NCI-H2227 treated with DMSO at 0.1 percent for 48 hours (cell line): ENCODE data around the gene KRTAP5-7.
"Not testable (repeated sequence)": the region's sequence is repeated elsewhere in the genome, so short reads cannot be mapped to it uniquely, and the experiment has no call there.

Experiments
- DNase-seq: peaks from one replicate; lab custom pipeline; 2025; lab: John Stamatoyannopoulos, UW

Gene KRTAP5-7, protein sequence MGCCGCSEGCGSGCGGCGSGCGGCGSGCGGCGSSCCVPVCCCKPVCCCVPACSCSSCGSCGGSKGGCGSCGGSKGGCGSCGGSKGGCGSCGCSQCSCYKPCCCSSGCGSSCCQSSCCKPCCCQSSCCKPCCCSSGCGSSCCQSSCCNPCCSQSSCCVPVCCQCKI

DNA sequence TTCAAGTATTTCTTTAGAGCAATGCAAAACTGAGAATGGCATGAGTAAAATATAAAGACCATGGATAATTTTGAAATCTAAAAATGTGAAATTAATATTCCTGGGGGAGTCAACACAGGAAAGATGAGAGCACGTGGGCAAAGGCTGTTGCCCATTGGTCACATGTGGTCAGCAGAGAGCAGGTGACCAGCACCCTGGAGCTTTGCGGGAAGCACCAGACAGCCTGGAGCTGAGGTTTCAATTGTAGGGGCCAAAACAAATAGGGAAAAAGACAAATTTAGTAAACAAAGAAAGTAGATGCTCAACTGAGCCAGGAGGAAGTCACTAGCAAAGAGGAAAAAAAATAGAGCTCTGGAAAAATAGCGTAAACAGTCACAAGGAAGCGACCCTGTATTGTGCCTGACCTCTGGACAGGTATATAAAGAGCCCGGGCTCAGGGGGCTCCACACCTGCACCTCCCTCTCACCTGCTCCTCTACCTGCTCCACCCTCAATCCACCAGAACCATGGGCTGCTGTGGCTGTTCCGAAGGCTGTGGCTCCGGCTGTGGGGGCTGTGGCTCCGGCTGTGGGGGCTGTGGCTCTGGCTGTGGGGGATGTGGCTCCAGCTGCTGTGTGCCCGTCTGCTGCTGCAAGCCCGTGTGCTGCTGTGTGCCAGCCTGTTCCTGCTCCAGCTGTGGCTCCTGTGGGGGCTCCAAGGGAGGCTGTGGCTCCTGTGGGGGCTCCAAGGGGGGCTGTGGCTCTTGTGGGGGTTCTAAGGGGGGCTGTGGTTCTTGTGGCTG, at the start of gene KRTAP5-7:
TSS of gene KRTAP5-7 (plus strand) at position 472 of the 780 bp plus-strand sequence. CDS start at position 506, 34 bp downstream.
- DNase-seq = not testable (repeated sequence)

DNA sequence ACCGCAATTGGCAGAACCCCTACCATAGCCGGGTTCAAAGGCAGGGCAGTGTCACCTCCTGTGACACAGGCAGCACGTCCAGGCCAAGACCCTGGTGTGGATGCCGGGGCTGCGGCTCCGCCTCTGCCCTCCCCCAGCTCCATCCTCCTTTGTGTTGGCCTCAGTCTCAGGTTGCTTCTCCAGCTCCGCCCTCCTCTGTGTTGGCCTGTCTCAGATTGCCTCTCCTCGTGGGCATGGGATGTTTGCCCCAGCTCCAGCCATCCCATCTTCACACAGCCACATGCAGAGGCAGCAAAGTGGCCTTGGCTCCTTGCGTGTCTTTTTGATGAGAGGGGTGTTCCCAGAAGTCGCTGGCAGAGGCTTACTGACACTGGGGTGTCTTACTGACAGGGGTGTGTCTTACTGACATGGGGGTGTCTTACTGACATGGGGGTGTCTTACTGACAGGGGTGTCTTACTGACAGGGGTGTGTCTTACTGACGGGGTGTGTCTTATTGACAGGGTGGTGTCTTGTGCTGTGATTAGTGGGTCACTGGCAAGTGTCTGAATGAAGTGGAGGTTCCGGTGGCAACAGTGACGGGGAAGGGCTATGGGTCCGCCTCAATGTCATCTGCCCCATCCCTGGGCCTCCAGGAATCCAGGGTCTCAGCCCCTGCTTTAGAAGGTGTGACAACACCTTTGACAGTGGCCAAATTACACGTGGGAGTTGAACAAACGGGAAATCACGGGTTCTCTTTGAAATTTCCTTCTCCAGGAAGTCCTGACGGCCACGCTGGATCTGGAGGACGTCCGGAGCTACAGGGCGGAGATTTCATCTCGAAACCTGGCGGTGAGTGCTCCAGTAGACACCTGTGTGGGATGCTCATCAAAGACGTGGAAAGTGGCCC, 49.2 kb upstream of the KRTAP5-7 start:
- no peak for DNase-seq

DNA sequence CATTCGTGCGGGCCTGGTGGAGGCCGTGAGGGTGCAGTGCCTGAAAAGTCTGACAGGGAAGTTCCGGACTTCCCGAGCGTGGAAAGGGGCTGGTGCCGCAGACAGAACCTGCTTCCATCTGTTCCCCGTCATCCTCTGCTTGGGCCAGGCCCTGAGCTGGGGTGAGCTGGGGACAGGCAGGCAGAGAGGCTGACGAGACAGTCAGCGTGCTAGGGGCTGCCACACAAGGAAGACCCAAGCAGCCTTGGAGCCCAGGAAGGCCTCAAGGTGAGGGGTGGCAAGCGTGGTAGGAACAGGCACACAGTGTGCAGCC, 48.6 kb upstream of the KRTAP5-7 start:
- no peak for DNase-seq

DNA sequence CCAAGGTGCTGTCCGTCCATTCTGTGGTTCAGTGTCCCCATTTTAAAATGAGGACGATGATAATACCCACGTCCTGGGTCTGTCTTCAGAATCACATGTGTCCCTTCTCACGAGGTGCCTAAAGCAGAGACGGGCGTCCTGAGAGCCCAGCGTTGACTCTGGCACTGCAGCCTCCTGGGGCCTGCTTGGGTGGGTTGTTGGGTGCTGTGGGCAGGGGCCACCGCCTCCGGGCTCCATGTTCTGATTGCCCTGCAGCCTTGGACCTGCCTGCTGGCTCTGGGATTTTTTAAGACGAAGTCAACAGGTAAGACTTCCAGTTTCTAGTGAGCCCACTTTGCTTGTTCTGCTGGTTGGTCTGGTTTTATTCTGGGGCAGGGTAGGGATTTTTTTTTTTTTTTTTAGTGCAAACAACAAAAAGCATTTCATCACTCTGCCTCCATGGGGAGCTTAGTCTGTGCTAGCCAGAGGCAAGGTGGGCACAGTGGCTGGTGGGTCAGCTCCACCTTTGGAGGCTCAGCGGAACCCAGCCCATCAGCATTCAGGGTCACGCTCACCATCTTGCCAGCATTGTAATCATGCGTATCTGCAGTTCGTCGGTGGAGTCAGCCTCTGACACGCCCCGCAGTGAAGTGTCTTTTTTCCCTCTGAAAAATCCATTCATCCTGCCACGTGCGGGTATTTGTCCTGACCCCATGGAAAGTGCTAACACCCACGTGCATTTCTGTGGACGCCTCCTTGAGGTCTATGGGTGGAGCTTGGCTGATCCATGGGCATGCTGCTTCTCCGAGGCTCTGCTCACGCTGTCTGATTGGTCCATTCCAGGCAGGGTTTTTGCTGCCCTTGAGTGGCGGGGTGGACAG, 45.7 kb upstream of the KRTAP5-7 start:
- DNase-seq = no peak

DNA sequence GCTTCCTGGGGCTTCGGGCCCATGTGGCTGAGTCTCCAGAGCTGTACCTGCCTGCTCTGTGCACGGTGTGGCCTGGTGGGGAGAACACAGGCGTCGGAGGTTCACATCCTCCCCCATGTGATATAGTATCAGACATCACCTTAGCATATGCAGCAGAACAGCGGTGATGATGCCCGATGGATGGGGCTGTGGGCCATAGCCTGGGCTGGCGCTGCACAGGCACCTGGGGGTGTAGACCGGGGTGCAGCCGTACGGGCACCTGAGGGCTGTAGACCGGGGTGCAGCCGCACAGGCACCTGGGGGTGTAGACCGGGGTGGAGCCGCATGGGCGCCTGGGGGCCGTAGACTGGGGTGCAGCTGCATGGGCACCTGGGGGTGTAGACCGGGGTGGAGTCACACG, 44.9 kb upstream of the KRTAP5-7 start:
- DNase-seq = no peak

DNA sequence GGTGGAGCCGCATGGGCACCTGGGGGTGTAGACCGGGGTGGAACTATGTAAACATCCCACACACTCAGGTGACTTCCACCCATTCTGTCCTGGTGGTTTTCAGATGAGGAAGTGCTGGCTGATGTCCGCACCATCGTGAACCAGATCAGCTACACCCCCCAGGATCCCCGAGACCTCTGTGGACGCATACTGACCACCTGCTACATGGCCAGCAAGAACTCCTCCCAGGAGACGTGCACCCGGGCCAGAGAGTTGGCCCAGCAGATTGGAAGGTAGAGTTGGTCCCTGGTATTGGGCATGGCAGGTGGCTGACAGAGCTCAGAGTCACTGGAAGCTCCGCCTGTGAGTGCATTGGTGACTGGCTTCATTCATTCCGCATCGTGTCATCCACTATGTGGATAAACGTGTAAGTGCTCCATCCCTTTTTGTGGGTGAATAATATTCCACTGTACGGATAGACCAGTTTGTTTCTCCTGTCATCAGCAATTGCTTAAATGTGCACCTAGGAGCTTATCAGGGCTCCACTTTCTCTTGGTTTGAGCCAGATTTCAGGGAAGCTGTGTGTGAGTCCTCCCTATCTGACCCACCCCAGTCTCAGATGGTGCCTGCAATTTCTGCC, 44.2 kb upstream of the KRTAP5-7 start:
- no peak for DNase-seq

DNA sequence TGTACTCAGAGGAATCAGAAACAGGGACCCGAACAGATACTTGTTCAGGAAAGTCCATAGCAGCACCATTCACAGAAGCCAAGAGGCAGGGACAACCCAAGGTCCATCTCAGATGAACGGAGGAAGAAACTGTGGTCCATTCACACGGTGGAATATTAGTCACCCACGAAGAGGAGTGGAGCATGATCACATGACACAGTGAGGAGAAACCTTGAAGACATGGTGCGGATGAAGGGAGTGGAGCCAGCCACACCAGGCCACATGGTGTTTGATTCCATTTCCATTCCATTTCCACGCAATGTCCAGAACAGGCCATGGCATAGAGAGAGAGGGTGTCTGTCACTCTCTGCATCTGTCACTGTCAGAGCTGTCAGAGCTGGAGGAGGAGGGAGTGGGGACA, 43.4 kb upstream of the KRTAP5-7 start:
- DNase-seq = no peak

DNA sequence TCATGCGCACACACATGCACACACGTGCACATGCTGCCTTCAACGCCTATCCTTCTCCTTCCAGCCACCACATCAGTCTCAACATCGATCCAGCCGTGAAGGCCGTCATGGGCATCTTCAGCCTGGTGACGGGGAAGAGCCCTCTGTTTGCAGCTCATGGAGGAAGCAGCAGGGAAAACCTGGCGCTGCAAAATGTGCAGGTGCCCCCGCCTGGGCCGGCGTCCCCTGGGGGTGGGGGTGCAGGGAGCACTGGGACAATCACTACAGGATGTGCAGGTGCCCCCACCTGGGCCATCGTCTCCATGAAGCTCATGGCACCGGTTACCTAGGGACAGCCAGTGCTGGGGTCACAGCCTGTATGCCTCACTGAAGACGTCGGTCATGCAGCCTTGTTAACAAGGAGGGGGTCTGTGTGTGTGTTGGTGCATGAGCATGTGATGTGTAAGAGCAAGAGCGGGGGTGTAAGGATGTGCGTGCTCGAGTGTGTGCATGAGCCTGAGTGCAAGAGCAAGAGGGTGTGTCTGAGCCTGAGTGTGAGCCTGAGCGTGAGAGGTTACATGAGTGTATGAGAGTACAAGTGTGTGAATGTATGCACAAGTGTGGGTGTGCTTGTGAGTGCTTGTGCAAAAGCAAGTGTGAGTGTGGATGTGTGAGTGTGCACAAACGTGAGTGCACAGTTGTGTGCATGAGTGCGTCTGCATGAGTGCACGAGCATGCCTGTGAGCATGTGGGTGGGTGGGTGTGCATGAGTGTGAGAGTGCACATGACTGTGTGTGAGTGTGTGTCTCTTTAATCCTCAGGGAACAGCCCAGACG, 42.6 kb upstream of the KRTAP5-7 start:
- DNase-seq = no peak

DNA sequence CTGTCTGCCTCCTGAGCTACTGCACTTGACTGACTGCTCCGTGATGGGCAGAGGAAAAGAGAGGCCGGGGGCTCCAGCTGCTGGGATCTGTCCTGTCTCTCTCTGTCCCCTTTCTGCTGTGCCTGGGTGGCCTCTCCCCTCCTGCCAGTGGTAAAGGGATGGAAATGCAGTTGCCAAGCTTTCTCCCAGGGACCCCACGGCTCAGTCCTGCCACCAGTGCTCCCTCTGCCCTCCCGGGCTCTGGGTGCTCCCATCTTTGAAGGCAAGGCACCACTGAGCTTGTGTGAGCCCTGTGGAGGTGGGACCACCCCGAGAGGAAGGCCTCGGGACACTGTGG, 42.0 kb upstream of the KRTAP5-7 start:
- DNase-seq = no peak

DNA sequence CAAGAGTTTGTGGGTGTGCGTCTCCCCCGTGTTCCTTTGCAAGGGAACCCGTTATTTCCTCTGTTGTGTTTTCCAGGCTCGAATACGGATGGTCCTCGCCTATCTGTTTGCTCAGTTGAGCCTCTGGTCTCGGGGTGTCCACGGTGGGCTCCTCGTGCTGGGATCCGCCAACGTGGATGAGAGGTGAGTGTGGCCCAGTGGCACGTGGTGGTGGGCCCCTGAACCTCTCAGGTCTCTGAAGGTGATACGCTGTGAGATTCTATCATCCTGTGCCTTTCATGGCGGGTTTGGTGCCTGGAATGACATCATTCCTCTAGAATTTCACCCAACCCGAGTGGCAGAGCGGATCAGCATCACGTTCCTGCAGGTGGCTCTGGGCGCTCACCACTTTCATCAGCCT, 41.6 kb upstream of the KRTAP5-7 start:
- no peak for DNase-seq

DNA sequence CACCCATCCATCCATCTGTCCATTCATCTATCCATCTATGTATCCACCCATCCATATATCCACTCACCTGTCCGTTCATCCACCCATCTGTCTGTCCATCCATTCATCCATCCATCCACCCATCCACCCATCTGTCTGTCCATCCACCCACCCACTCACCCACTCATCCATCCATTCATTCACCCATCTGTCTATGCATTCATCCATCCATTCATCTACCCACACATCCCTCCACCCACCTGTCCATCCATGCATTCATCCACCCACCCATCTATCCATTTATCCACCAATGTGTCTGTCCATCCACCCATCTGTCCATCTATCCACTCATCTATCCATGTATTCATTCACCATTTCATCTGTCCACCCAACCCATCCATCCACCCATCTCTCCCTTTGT, 40.7 kb upstream of the KRTAP5-7 start:
- DNase-seq = no peak

DNA sequence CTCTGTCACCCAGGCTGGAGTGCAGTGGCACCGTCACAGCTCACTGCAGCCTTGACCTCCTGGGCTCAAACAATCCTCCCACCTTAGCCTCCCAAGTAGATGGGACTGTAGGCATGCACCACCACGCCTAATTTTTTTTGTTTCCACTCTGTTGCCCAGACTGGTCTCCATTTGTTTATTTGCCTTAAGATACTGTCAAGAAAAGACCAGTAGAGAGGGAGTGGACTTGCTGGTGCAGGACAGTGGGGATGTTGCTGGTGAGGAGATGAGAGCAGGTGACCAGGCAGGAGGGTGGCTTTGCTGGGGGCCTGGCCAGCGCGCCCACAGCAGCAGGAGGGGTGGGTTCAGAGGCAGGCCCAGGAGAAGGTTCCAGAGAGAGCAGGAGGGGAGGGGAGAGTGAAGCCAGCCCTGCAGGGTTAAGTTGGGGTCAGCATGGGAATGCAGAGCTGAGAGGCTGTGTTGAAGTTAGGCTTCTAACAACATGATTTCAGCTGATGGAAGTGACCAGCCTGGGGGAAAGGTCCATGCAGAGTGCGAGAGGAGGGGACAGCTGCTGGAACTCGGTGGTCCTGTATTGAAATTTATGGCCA, 38.3 kb upstream of the KRTAP5-7 start:
- DNase-seq = no peak

DNA sequence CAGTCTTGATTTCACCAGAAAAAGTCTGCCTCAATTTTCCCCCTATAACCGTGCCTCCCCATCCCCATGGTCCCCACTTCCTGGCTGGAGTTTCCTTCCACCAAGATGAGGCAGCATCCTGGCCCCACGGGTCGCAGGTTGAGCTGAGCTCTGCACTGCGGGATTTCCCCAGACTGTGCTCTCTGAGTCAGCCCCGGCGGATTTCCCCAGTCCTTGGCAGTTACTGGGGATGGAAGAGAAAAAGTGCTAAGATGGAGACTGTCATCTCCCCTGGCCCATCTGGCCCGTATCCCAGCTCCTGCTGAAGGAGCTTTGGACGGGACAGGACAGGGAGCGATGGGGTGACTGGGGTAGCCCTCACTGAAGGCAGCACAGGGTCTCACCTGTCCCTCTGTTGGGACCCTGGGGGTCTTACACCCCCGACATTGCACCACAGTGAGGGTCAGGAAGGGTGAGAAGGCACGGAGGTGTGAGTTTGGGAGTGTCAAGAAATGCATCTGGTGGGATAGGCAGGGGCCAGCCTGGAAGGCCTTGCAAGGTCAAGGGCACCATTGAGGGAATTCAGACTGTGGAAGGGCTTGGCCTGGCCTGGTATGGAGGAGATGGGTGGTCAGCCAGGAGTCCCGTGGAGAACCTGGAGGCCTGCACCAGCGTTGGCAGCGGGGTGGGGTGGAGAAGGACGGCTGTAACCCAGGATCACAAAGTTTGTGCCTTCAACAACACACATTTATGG, 37.6 kb upstream of the KRTAP5-7 start:
- DNase-seq = no peak

DNA sequence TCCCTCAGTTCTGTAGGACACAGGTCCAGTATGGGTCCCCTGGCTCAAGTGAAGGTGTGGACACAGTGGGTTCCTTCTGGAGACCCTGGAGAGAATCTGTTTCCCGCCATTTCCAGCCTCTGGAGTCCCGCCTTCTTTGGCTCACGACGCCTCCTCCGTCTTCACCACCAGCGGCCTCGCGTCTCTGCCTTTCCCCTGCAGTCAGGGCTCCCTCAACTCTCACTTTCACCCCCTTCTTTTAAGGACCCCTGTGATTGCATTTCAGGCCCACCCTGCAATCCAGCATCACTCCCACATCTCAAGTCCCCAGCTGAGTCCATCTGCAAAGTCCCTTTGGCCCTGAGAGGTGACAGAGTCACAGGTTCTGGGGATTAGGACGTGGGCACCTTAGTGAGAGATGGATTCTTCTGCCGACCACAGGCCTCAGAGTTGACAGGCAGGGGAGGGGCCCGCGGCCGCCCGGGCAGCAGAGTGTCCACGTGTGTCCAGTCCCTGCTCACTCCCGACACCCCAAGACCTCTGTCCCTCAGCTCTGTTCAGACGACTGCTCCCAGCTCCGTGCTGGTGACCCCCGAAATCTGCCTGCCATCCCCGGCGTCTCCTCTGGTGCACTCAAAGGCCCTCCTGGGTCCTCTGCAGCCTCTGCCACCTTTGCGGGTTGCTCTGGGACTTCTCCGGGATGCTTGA, 36.9 kb upstream of the KRTAP5-7 start:
- DNase-seq = no peak

DNA sequence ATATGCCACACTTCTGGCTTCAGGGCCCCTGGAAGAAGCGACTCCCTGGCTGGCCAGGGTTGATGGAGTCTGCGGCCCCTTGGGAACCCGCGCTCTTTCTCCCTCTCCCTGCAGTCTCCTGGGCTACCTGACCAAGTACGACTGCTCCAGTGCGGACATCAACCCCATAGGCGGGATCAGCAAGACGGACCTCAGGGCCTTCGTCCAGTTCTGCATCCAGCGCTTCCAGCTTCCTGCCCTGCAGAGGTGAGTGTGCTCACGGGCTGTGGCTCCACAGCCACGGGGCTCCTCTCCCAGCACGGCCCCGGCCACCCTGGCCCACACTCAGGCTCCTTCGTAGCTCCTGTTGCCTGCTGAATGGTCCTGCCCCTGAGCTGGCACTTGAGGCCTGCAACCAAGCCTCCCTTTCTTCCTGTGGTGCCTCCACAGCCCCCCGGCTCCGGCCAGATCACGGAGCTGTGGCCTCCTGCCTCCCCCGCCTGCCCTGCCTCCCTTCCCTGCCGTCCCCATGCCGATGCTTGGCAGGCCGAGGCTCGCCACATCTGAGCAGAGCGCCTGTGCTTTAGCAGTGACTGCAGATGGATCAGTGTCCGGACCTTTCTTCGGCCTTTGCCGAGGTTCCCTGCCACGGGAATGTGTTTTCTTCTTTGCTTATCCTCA, 36.2 kb upstream of the KRTAP5-7 start:
- DNase-seq = no peak

DNA sequence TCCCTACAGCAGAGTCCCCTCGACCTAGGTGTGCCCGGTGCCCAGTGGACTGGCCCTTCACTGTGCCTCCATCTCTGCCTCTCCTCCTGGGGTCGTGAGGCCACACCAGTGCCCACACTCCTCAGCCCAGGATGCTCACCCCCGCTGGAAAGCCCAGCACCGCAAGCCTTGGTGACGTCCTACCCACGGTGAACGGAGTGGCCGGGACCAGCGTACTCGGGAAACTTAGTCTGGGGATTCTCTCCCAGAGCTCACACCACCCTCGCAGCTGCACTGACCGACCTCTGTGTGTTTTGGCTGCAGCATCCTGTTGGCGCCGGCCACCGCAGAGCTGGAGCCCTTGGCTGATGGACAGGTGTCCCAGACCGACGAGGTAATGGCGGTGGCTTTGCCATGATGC, 35.5 kb upstream of the KRTAP5-7 start:
- no peak for DNase-seq

DNA sequence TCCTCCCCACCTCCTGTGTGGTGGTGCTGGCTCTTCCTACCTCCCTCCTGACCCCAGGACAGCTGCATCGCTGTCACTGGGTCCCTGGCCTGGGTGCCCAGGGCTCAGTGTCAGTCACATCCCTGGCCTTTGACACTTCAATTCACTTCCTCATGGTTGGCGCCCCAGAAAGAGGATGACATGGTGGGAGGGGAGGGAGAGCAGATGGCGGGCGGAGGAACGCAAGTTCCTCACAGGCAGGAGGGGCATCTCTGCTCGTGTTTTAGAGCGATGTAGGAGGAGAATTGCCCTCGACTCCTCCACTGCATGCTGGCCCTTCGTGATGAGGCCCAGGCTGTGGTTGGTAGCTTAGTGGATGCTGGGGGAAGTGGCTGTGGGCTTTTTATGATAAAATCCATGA, 35.1 kb upstream of the KRTAP5-7 start:
- DNase-seq = no peak
